WERI-Rb-1 (cell line): Measurements from ENCODE around the gene SPATA2L.
A peak's percentile ranks its signal among the peaks of the same experiment; 100 is the strongest.

Experiments used
- DNase-seq: peaks from one replicate; pipeline ENCODE4 v3.0.0-alpha.2; 2020
- H3K27ac ChIP-seq: fragments of 250-450 bp; sonication (Bioruptor Pico); 2 replicates; pipeline ENCODE4 v1.5.1; 2020; ENCODE audit warnings: mild to moderate bottlenecking, moderate library complexity
- H3K27me3 ChIP-seq: fragments of 250-450 bp; sonication (Bioruptor Pico); 2 replicates; pipeline ENCODE4 v1.5.1; 2021; ENCODE audit warnings: mild to moderate bottlenecking, low read depth, moderate library complexity; ENCODE audit not compliant: insufficient read depth, severe bottlenecking
- H3K36me3 ChIP-seq: fragments of 250-450 bp; sonication (Bioruptor Pico); 2 replicates; pipeline ENCODE4 v1.5.1; 2020; ENCODE audit warnings: mild to moderate bottlenecking, moderate library complexity
- H3K4me3 ChIP-seq: 2 replicates; pipeline ENCODE4 v1.5.1; 2011; ENCODE audit warnings: low read depth, mild to moderate bottlenecking, control low read depth, low read length
- H3K9me3 ChIP-seq: fragments of 250-450 bp; sonication (Bioruptor Pico); 2 replicates; pipeline ENCODE4 v1.5.1; 2021; ENCODE audit warnings: mild to moderate bottlenecking, moderate library complexity; ENCODE audit not compliant: severe bottlenecking
- TF ChIP-seq, protein P1 (sequence below): IDR thresholded peaks from 2 replicates; pipeline ENCODE4 v1.5.1; 2011; ENCODE audit warnings: low read depth, mild to moderate bottlenecking, control low read depth, inconsistent platforms, low read length

SPATA2L gene

DNA sequence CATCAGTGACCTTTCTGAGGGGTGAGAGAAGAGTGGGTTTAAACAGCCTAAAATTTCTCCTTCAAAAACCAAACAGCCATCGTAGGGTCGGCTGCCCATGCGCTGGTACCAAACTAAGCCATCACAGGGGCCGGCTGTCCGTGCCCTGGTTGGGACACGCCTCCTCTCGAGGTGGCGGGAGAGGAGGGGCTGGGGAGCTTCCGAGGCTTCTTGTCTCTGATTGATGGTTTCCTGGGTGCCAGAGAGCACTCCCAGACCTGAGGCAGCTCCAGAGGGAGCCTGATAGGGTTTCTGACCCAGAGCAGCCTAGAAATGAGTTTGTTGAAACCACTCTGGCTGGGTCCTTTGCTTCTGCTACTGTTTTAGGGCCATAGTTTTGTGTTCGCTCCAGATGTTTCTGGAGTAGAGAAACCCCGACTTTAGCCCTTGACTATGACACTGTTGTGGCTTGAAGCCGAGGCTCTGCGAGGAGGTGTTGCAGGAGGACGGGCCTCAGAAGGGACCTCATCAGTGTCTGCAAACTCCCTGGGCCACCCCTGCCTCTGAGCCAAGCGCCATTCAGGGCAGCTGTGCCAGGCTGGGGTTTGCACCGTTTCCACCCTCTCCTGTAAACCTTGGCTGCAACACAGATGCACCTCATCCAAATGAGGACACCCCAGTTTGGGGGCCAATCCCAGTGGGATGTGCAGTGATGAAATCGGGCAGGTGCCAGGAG lies 26.1 kb upstream of the SPATA2L start:
- Histone ChIP-seq H3K27ac (no peak overlapping the region), H3K27me3 (no peaks in the 10 kb centered on the region), H3K9me3 (no peaks in the 10 kb centered on the region), H3K36me3 (peaks cover 22% of the 10 kb centered on the region), H3K4me3 (no peak overlapping the region)
- DNase-seq = no peak
- TF ChIP-seq, protein P1, sequence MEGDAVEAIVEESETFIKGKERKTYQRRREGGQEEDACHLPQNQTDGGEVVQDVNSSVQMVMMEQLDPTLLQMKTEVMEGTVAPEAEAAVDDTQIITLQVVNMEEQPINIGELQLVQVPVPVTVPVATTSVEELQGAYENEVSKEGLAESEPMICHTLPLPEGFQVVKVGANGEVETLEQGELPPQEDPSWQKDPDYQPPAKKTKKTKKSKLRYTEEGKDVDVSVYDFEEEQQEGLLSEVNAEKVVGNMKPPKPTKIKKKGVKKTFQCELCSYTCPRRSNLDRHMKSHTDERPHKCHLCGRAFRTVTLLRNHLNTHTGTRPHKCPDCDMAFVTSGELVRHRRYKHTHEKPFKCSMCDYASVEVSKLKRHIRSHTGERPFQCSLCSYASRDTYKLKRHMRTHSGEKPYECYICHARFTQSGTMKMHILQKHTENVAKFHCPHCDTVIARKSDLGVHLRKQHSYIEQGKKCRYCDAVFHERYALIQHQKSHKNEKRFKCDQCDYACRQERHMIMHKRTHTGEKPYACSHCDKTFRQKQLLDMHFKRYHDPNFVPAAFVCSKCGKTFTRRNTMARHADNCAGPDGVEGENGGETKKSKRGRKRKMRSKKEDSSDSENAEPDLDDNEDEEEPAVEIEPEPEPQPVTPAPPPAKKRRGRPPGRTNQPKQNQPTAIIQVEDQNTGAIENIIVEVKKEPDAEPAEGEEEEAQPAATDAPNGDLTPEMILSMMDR = no peak

DNA sequence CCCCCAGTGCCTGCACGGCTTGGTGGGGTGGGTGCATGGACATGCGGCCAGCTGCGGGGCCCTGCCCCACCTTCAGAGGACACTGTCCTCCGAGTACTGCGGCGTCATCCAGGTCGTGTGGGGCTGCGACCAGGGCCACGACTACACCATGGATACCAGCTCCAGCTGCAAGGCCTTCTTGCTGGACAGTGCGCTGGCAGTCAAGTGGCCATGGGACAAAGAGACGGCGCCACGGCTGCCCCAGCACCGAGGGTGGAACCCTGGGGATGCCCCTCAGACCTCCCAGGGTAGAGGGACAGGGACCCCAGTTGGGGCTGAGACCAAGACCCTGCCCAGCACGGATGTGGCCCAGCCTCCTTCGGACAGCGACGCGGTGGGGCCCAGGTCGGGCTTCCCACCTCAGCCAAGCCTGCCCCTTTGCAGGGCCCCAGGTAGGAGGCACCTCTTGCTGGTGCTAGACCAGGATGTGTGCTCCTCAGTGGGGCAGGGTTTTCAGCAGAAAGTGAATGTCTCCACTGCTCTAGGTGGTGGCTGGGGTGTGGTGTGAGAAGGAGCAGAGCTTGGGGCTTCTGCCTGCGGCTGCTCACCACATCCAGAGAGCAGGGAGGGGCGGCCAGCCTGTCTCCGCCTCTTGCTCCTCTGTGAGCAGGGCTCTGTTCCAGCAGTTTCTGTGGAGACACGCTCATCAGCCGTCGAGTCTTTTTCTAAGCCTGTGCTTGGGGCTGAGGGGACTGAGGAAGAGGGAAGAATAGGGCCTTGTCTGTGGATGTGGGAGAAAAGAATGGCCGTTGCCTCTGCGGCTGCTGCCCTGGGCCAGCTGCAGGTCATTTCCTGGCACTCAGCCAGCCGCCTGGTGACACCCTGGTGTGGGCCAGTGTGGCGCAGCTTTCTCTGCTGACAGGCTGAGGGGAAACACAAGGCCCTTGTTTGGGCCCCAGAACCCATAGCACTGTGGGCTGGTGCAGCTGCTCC lies 22.1 kb upstream of the SPATA2L start:
- no peak overlapping the region for H3K4me3 ChIP-seq
- TF ChIP-seq, protein P1 = no peak
- H3K9me3 ChIP-seq = no peaks in the 10 kb centered on the region
- no peak for DNase-seq
- H3K36me3 ChIP-seq = peaks cover 12% of the 10 kb centered on the region
- H3K27me3 ChIP-seq = no peaks in the 10 kb centered on the region
- H3K27ac ChIP-seq = no peak overlapping the region

DNA sequence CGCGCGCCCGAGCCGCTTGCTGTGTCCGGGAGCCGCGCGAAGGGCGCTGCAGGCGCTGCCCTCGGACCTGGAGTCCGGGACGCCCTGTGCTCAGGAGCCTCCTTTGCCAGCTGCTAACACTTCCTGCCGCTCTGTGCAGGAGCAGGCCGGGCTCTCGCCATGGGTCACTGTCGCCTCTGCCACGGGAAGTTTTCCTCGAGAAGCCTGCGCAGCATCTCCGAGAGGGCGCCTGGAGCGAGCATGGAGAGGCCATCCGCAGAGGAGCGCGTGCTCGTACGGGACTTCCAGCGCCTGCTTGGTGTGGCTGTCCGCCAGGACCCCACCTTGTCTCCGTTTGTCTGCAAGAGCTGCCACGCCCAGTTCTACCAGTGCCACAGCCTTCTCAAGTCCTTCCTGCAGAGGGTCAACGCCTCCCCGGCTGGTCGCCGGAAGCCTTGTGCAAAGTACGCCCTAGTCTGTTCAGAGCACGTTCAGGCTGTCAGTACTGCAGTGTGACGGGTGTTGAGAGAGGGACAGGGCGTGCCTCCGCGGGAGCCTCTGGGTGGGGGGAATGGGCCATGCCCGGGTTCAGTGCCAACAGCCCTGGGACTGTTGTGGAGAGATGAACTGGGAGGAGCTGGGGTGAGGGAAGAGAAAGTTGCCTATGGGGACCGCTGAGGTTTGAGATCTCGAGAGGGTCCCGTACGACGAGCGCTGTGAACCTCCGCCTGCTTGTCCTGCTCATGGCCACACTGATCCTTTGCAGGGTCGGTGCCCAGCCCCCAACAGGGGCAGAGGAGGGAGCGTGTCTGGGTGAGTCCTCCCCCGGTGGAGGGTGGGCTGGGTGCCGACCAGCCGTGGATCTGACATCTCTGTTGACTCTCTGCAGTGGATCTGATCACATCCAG lies 21.1 kb upstream of the SPATA2L start:
- Histone ChIP-seq H3K27ac (no peak overlapping the region), H3K27me3 (no peaks in the 10 kb centered on the region), H3K4me3 (peak overlapping the region; percentile 55), H3K36me3 (peaks cover 12% of the 10 kb centered on the region), H3K9me3 (no peaks in the 10 kb centered on the region)
- no peak for DNase-seq
- TF ChIP-seq, protein P1 = no peak

DNA sequence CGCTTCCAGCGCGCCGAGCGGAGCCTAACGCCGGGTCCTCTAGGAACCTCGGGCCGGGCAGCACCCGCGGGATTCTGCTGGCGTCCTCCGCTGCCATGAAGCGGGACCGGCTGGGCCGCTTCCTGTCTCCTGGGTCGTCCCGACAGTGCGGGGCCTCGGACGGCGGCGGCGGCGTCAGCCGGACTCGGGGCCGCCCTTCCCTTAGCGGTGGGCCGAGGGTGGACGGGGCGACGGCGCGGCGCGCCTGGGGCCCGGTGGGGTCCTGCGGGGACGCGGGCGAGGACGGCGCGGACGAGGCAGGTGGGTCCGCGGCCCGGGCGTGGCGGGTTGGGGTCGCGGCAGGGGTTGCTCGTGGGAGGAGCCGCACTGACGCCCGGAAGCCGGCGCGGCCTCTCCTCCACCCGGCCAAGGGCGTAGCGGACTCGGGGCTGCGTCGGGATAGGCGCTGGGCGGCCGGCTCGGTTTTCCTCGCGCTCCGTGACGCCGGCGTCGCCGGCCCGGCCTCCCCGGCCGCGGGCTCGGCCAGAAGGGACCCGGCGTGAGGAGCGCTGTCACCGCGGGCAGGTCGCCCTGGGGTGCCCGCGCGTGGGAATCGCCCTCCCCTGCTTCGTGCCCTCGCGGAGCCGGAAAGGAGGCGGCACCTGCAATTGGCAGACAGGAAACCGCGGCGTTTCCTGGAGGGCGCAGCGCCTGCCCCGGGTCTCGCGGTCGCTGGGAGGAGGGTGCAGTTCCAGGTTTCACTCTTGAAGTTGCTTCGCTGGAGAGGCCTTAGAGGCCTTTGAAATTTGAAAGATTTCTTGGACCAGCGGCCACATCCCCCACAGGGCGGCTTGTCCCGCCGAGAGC lies 20.3 kb upstream of the SPATA2L start:
- TF ChIP-seq, protein P1 = no peak
- peak overlapping the region; percentile 94 for H3K27ac ChIP-seq
- H3K36me3 ChIP-seq = peaks cover 12% of the 10 kb centered on the region
- peak overlapping the region; percentile 55 for H3K4me3 ChIP-seq
- no peak for DNase-seq
- no peaks in the 10 kb centered on the region for H3K27me3 ChIP-seq
- no peaks in the 10 kb centered on the region for H3K9me3 ChIP-seq
